ENCODE measurements around the gene CGRRF1. TPM values are rescaled to one million over a fixed set of nuclear protein-coding genes. Genes with fewer than 3 reads are reported as not detected.

CGRRF1 gene
- polyA plus RNA-seq, 1 of the 3 experiments (the other 2 are of a cell fraction) = 6.4 TPM

GRCh38 chr14:54498095-54498531 is 11.6 kb upstream of the CGRRF1 start:
- Histone ChIP-seq H3K9ac (no peak overlapping the region), H3F3A (replicated peaks; ENCODE audit: insufficient read depth) (no peaks in the 10 kb centered on the region), H3K9me3 (no peaks in the 10 kb centered on the region), H2AFZ (ENCODE audit: low read depth) (no peak overlapping the region), H3K4me3 (ENCODE audit: low read depth in 2 of 2, low read length in 1 of 2) (no peak overlapping the region), H3K4me2 (no peak overlapping the region), H3K4me1 (ENCODE audit: control insufficient read depth in 1 of 2, insufficient read depth in 2 of 2, low read depth in 1 of 2, low read length in 1 of 2) (peaks cover 0 to under 1% of the 10 kb centered on the region in 2 experiments; a peak in 2 of 4 replicates), H3K27ac (ENCODE audit: low read depth in 2 of 2, low read length in 1 of 2) (no peak overlapping the region), H4K20me1 (ENCODE audit: insufficient read depth) (no peaks in the 10 kb centered on the region), H3K9me2 (no peaks in the 10 kb centered on the region), H3K27me3 (ENCODE audit: insufficient read depth) (no peaks in the 10 kb centered on the region), H3K36me3 (replicated peaks in 1 of 2; ENCODE audit: control insufficient read depth in 1 of 2, insufficient read depth in 2 of 2, low read length in 1 of 2) (no peaks in the 10 kb centered on the region), H3K79me2 (ENCODE audit: insufficient read depth) (no peaks in the 10 kb centered on the region)
- ChIA-PET POLR2A (no interaction called here), CTCF (interaction anchor here (0.9 to 1.4 kb wide), 3 partner anchors 9 to 10 kb away, joined by 3 to 7 read pairs (median 4); partner anchors contain the start of gene GMFB)
- no peak for DNase-seq
- TF ChIP-seq YY1 (IDR thresholded peaks at IDR 0.05; ENCODE audit: low read depth) (no peak), NFIC (IDR thresholded peaks at IDR 0.05; ENCODE audit: borderline replicate concordance) (no peak), CTCF (IDR thresholded peaks at IDR 0.05) (no peak), MEF2A (IDR thresholded peaks at IDR 0.05; ENCODE audit: borderline replicate concordance, low read depth) (no peak), SMC3 (IDR thresholded peaks at IDR 0.05; ENCODE audit: low read depth, low read length) (no peak), RCOR1 (IDR thresholded peaks at IDR 0.05; ENCODE audit: low read length) (no peak), USF2 (IDR thresholded peaks at IDR 0.05; ENCODE audit: borderline replicate concordance, low read depth, low read length) (no peak), IRF3 (IDR thresholded peaks at IDR 0.05; ENCODE audit: low read depth, low read length) (no peak), NRF1 (IDR thresholded peaks at IDR 0.05; ENCODE audit: low read depth, low read length) (no peak), FOXJ3 (CRISPR knock-in tag; IDR thresholded peaks at IDR 0.05) (no peak), SIN3A (IDR thresholded peaks at IDR 0.05; ENCODE audit: borderline replicate concordance, low read depth, low read length) (no peak), EP300 (IDR thresholded peaks at IDR 0.05; ENCODE audit: borderline replicate concordance in 1 of 2, low read depth in 1 of 2, low read length in 1 of 2) (no peak), GATA2 (CRISPR knock-in tag; IDR thresholded peaks at IDR 0.05) (no peak)
- 79% methylated on average over 5 of the region's 5 CpGs for WGBS (ENCODE audit: low lambda C conversion rate)

GRCh38 chr14:54498579-54498978 is 11.1 kb upstream of the CGRRF1 start:
- H3F3A ChIP-seq (replicated peaks; ENCODE audit: insufficient read depth) = no peaks in the 10 kb centered on the region
- H3K9ac ChIP-seq = no peak overlapping the region
- H3K79me2 ChIP-seq (ENCODE audit: insufficient read depth) = no peaks in the 10 kb centered on the region
- H3K27me3 ChIP-seq (ENCODE audit: insufficient read depth) = no peaks in the 10 kb centered on the region
- ChIA-PET POLR2A (no interaction called here), CTCF (interaction anchor here (0.6 to 1.3 kb wide), 2 partner anchors 9 to 10 kb away, joined by 3 to 7 read pairs; partner anchors contain the start of gene GMFB)
- no peak overlapping the region for H3K27ac ChIP-seq (ENCODE audit: low read depth in 2 of 2, low read length in 1 of 2)
- no peak for DNase-seq
- no peaks in the 10 kb centered on the region for H3K36me3 ChIP-seq (replicated peaks in 1 of 2; ENCODE audit: control insufficient read depth in 1 of 2, insufficient read depth in 2 of 2, low read length in 1 of 2)
- no peak overlapping the region for H3K4me3 ChIP-seq (ENCODE audit: low read depth in 2 of 2, low read length in 1 of 2)
- no peaks in the 10 kb centered on the region for H3K9me3 ChIP-seq
- H3K4me1 ChIP-seq (ENCODE audit: control insufficient read depth in 1 of 2, insufficient read depth in 2 of 2, low read depth in 1 of 2, low read length in 1 of 2) = no peaks in the 10 kb centered on the region; a peak in 2 of 4 replicates
- no peaks in the 10 kb centered on the region for H3K9me2 ChIP-seq
- WGBS (ENCODE audit: low lambda C conversion rate) = 76% methylated on average over 7 of the region's 7 CpGs
- H4K20me1 ChIP-seq (ENCODE audit: insufficient read depth) = no peaks in the 10 kb centered on the region
- H2AFZ ChIP-seq (ENCODE audit: low read depth) = no peak overlapping the region
- no peak overlapping the region for H3K4me2 ChIP-seq
- no peak for TF ChIP-seq PBX3 (IDR thresholded peaks at IDR 0.05)
- TF ChIP-seq USF1 (IDR thresholded peaks at IDR 0.05; ENCODE audit: borderline replicate concordance, low read depth) = no peak
- TF ChIP-seq FOSL2 (IDR thresholded peaks at IDR 0.05; ENCODE audit: borderline replicate concordance, low read depth) = no peak
- no peak for TF ChIP-seq SMC3 (IDR thresholded peaks at IDR 0.05; ENCODE audit: low read depth, low read length)
- TF ChIP-seq YY1 (IDR thresholded peaks at IDR 0.05; ENCODE audit: low read depth) = no peak
- TF ChIP-seq SIN3A (IDR thresholded peaks at IDR 0.05; ENCODE audit: borderline replicate concordance, low read depth, low read length) = no peak
- no peak for TF ChIP-seq TAF1 (IDR thresholded peaks at IDR 0.05; ENCODE audit: borderline replicate concordance, low read depth, low read length)
- TF ChIP-seq IRF3 (IDR thresholded peaks at IDR 0.05; ENCODE audit: low read depth, low read length) = no peak
- TF ChIP-seq CTCF (IDR thresholded peaks at IDR 0.05) = no peak
